ENCODE results near the gene UQCC5.

DNA sequence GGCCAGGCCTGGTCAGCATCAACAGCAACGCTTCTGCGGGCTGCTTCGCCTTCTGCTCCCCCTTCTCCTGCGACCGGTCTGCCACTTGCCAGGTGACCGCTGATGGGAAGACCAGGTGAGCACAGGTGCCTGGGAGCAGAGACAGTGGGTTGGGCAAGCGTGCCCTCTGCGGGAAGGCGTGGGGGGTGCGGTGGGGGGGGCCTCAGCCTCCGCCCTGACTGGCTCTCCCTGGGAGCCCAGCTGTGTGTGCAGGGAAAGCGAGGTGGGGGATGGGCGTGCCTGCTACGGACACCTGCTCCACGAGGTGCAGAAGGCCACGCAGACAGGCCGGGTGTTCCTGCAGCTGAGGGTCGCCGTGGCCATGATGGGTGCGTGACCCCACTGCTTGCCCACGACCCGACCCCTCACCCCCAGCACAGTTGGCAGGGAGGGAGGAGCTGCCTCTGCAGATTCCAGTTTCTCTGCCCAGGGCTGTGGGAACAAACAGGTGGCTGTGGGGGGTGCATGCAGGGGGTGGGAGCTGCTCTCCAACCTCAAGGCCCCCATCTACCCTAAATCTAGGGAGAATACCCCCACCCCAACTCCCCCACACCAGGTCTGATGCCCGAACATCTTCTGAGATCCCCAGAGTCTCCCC lies 32.5 kb upstream of the UQCC5 start:
- no peak for TF ChIP-seq ZFP30 (CRISPR knock-in tag; IDR thresholded peaks at IDR 0.05)
- TF ChIP-seq, protein P1, sequence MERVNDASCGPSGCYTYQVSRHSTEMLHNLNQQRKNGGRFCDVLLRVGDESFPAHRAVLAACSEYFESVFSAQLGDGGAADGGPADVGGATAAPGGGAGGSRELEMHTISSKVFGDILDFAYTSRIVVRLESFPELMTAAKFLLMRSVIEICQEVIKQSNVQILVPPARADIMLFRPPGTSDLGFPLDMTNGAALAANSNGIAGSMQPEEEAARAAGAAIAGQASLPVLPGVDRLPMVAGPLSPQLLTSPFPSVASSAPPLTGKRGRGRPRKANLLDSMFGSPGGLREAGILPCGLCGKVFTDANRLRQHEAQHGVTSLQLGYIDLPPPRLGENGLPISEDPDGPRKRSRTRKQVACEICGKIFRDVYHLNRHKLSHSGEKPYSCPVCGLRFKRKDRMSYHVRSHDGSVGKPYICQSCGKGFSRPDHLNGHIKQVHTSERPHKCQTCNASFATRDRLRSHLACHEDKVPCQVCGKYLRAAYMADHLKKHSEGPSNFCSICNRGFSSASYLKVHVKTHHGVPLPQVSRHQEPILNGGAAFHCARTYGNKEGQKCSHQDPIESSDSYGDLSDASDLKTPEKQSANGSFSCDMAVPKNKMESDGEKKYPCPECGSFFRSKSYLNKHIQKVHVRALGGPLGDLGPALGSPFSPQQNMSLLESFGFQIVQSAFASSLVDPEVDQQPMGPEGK (CRISPR knock-in tag; IDR thresholded peaks at IDR 0.05; ENCODE audit: borderline replicate concordance): no peak
- TF ChIP-seq, protein P2, sequence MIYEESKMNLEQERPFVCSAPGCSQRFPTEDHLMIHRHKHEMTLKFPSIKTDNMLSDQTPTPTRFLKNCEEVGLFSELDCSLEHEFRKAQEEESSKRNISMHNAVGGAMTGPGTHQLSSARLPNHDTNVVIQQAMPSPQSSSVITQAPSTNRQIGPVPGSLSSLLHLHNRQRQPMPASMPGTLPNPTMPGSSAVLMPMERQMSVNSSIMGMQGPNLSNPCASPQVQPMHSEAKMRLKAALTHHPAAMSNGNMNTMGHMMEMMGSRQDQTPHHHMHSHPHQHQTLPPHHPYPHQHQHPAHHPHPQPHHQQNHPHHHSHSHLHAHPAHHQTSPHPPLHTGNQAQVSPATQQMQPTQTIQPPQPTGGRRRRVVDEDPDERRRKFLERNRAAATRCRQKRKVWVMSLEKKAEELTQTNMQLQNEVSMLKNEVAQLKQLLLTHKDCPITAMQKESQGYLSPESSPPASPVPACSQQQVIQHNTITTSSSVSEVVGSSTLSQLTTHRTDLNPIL (CRISPR knock-in tag; IDR thresholded peaks at IDR 0.05; ENCODE audit: low read depth): no peak
- no peak for TF ChIP-seq OSR1 (CRISPR knock-in tag; IDR thresholded peaks at IDR 0.05)
- no peak for TF ChIP-seq ZNF70 (CRISPR knock-in tag; IDR thresholded peaks at IDR 0.05)
- no peak for TF ChIP-seq TCF4 (CRISPR knock-in tag; IDR thresholded peaks at IDR 0.05; ENCODE audit: borderline replicate concordance)
- TF ChIP-seq, protein P3, sequence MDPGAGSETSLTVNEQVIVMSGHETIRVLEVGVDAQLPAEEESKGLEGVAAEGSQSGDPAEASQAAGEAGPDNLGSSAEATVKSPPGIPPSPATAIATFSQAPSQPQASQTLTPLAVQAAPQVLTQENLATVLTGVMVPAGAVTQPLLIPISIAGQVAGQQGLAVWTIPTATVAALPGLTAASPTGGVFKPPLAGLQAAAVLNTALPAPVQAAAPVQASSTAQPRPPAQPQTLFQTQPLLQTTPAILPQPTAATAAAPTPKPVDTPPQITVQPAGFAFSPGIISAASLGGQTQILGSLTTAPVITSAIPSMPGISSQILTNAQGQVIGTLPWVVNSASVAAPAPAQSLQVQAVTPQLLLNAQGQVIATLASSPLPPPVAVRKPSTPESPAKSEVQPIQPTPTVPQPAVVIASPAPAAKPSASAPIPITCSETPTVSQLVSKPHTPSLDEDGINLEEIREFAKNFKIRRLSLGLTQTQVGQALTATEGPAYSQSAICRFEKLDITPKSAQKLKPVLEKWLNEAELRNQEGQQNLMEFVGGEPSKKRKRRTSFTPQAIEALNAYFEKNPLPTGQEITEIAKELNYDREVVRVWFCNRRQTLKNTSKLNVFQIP (CRISPR knock-in tag; IDR thresholded peaks at IDR 0.05; ENCODE audit: borderline replicate concordance, low read depth): no peak
- no peak for TF ChIP-seq CSDC2 (CRISPR knock-in tag; IDR thresholded peaks at IDR 0.05)
- TF ChIP-seq RARB (CRISPR knock-in tag; IDR thresholded peaks at IDR 0.05): no peak
- no peak for TF ChIP-seq ARNTL (CRISPR knock-in tag; IDR thresholded peaks at IDR 0.05; ENCODE audit: borderline replicate concordance, low read depth)
- TF ChIP-seq TOX (CRISPR knock-in tag; IDR thresholded peaks at IDR 0.05; ENCODE audit: borderline replicate concordance): no peak
- no peak for TF ChIP-seq ZNF8 (CRISPR knock-in tag; IDR thresholded peaks at IDR 0.05)
- no peak for TF ChIP-seq GLIS3 (CRISPR knock-in tag; IDR thresholded peaks at IDR 0.05)

Measured in SK-N-SH treated with all-trans-retinoic acid at 6 μM for 48 hours (cell line).